SK-N-SH (cell line): Measurements from ENCODE around the gene CNTD1. TPM values are rescaled to one million over a fixed set of nuclear protein-coding genes. Genes with fewer than 3 reads are reported as not detected.
A peak's percentile ranks its signal among the peaks of the same experiment; 100 is the strongest.

Experiments used
- CTCF ChIA-PET: fragments of 300-600, 350-600 bp; formaldehyde crosslinking; extraction: SDS; loops from one replicate; lab custom pipeline; 2021; lab: Yijun Ruan, JAX
- POLR2A ChIA-PET: fragments of 350-600 bp; sonication (Branson Sonifier 250); formaldehyde crosslinking; extraction: SDS; loops from one replicate; lab custom pipeline; 2020; ENCODE audit warnings: antibody characterized with exemption, inconsistent platforms; lab: Yijun Ruan, JAX
- DNase-seq: peaks from one replicate; pipeline ENCODE4 v3.0.0; 2012
- H2AFZ ChIP-seq: fragments of 200-600 bp; sonication (generic); 2 replicates; pipeline ENCODE4 v1.8.1; 2016; ENCODE audit warnings: antibody characterized with exemption, mild to moderate bottlenecking, low read depth
- H3F3A ChIP-seq: fragments of 200-600 bp; sonication (generic); replicated peaks from 2 replicates; pipeline ENCODE3; 2016; ENCODE audit warnings: antibody characterized with exemption, mild to moderate bottlenecking; ENCODE audit not compliant: insufficient read depth
- H3K27ac ChIP-seq, 2 experiments: fragments of 200-500 bp in 1 of 2; fragments of 200-600 bp in 1 of 2; sonication (Bioruptor generic) in 1 of 2; sonication (generic), shearing (Covaris generic) in 1 of 2; 2 replicates each; pipeline versions ENCODE4 v1.5.1 to v1.6.1; 2014 to 2016; ENCODE audit warnings: low read depth in 2 of 2, inconsistent platforms in 1 of 2, low read length in 1 of 2, mild to moderate bottlenecking in 1 of 2, mixed read lengths in 1 of 2
- H3K27me3 ChIP-seq: fragments of 200-600 bp; sonication (generic), shearing (Covaris generic); 2 replicates; pipeline ENCODE4 v1.6.1; 2016; ENCODE audit warnings: mixed run types; ENCODE audit not compliant: insufficient read depth
- H3K36me3 ChIP-seq, 2 experiments: fragments of 200-500 bp in 1 of 2; fragments of 200-600 bp in 1 of 2; sonication (Bioruptor generic) in 1 of 2; sonication (generic) in 1 of 2; replicated peaks in 1 of 2; 2 replicates each; pipeline versions ENCODE3 to v1.5.1; 2014 to 2016; ENCODE audit warnings: low read length in 1 of 2, mild to moderate bottlenecking in 1 of 2; ENCODE audit not compliant: insufficient read depth in 2 of 2, control insufficient read depth in 1 of 2
- H3K4me1 ChIP-seq, 2 experiments: fragments of 200-500 bp in 1 of 2; fragments of 200-600 bp in 1 of 2; sonication (Bioruptor generic) in 1 of 2; sonication (generic), shearing (Covaris generic) in 1 of 2; 2 replicates each; pipeline versions ENCODE4 v1.5.1 to v1.6.1; 2014 to 2016; ENCODE audit warnings: low read depth in 1 of 2, low read length in 1 of 2, mixed run types in 1 of 2; ENCODE audit not compliant: insufficient read depth in 2 of 2, control insufficient read depth in 1 of 2
- H3K4me2 ChIP-seq: fragments of 200-600 bp; sonication (generic), shearing (Covaris generic); 2 replicates; pipeline ENCODE4 v1.6.1; 2017; ENCODE audit warnings: mixed run types
- H3K4me3 ChIP-seq, 2 experiments: fragments of 200-500 bp in 1 of 2; fragments of 200-600 bp in 1 of 2; sonication (Bioruptor generic) in 1 of 2; sonication (generic), shearing (Covaris generic) in 1 of 2; 2 replicates each; pipeline versions ENCODE4 v1.5.1 to v1.8.1; 2014 to 2016; ENCODE audit warnings: low read depth in 2 of 2, inconsistent platforms in 1 of 2, low read length in 1 of 2, mild to moderate bottlenecking in 1 of 2, mixed read lengths in 1 of 2, moderate library complexity in 1 of 2
- H3K79me2 ChIP-seq: fragments of 200-600 bp; sonication (generic); 2 replicates; pipeline ENCODE4 v1.8.1; 2017; ENCODE audit warnings: mild to moderate bottlenecking; ENCODE audit not compliant: insufficient read depth
- H3K9ac ChIP-seq: fragments of 200-600 bp; sonication (generic); 2 replicates; pipeline ENCODE4 v1.6.1; 2017; ENCODE audit warnings: mixed run types
- H3K9me2 ChIP-seq: fragments of 200-600 bp; sonication (generic); 2 replicates; pipeline ENCODE4 v1.6.1; 2017; ENCODE audit warnings: mixed run types
- H3K9me3 ChIP-seq: fragments of 200-600 bp; sonication (generic); 2 replicates; pipeline ENCODE4 v1.6.1; 2017; ENCODE audit warnings: mixed run types, mild to moderate bottlenecking, moderate library complexity
- H4K20me1 ChIP-seq: fragments of 200-600 bp; sonication (generic); 2 replicates; pipeline ENCODE4 v1.6.1; 2017; ENCODE audit warnings: mild to moderate bottlenecking, mixed run types; ENCODE audit not compliant: insufficient read depth
- CHD2 ChIP-seq: fragments of 150-350 bp; IDR thresholded peaks from 2 replicates; pipeline ENCODE4 v1.6.1; 2018; ENCODE audit warnings: low read length; ENCODE audit not compliant: partially characterized antibody
- FOSL2 ChIP-seq: IDR thresholded peaks from 2 replicates; pipeline ENCODE4 v1.4.0; 2012; ENCODE audit warnings: low read depth, mild to moderate bottlenecking, moderate library complexity, borderline replicate concordance
- FOXM1 ChIP-seq: IDR thresholded peaks from 2 replicates; pipeline ENCODE4 v1.4.0; 2012; ENCODE audit warnings: low read depth, mild to moderate bottlenecking
- GATA2 ChIP-seq: sonication (generic); formaldehyde crosslinking; IDR thresholded peaks from 2 replicates; pipeline ENCODE4 v1.5.0; 2020; ENCODE audit warnings: mild to moderate bottlenecking, missing genetic modification reagents
- IRF3 ChIP-seq: fragments of 150-350 bp; IDR thresholded peaks from 2 replicates; pipeline ENCODE4 v1.6.1; 2016; ENCODE audit warnings: mild to moderate bottlenecking, low read depth, low read length
- JUND ChIP-seq: IDR thresholded peaks from 2 replicates; pipeline ENCODE4 v1.4.0; 2012
- MAX ChIP-seq: IDR thresholded peaks from 2 replicates; pipeline ENCODE4 v1.4.0; 2012; ENCODE audit warnings: low read depth
- RFX5 ChIP-seq: IDR thresholded peaks from 2 replicates; pipeline ENCODE4 v1.6.1; 2012; ENCODE audit warnings: mild to moderate bottlenecking, improper control_type of control experiment, low read length
- RXRA ChIP-seq: IDR thresholded peaks from 2 replicates; pipeline ENCODE4 v1.4.0; 2012; ENCODE audit warnings: low read depth, mild to moderate bottlenecking, borderline replicate concordance
- TAF1 ChIP-seq: IDR thresholded peaks from 2 replicates; pipeline ENCODE4 v1.6.1; 2012; ENCODE audit warnings: low read depth, mild to moderate bottlenecking, low read length, moderate library complexity, borderline replicate concordance
- USF1 ChIP-seq: IDR thresholded peaks from 2 replicates; pipeline ENCODE4 v1.4.0; 2012; ENCODE audit warnings: low read depth, borderline replicate concordance
- USF2 ChIP-seq: fragments of 150-350 bp; IDR thresholded peaks from 2 replicates; pipeline ENCODE4 v1.6.1; 2017; ENCODE audit warnings: antibody characterized with exemption, low read length, low read depth, borderline replicate concordance
- YY1 ChIP-seq: IDR thresholded peaks from 2 replicates; pipeline ENCODE4 v1.4.0; 2012; ENCODE audit warnings: low read depth, mild to moderate bottlenecking
- ZBTB33 ChIP-seq: IDR thresholded peaks from 2 replicates; pipeline ENCODE4 v1.4.0; 2012; ENCODE audit warnings: low read depth, borderline replicate concordance
- WGBS: methylation state at CpG from one replicate; pipeline ENCODE4 v1.1.6; 2017; ENCODE audit warnings: low lambda C conversion rate; 5-methylcytosine and 5-hydroxymethylcytosine counted together
- polyA plus RNA-seq, 3 experiments: library from polyadenylated mRNA; depleted of rRNA; stranded (reverse); fragments of >200 nt; gene quantifications; 2 replicates each; pipeline ENCODE4 v1.2.3, GENCODE V29; 2012

The CNTD1 gene
- polyA plus RNA-seq, 1 of the 3 experiments (the other 2 are of a cell fraction), result not detected

- Histone ChIP-seq H4K20me1 (no peaks in the 10 kb centered on the region), H3F3A (peaks cover 7% of the 10 kb centered on the region), H3K79me2 (peaks cover 47% of the 10 kb centered on the region), H3K4me3 (peak overlapping the region; percentile 61 to 84), H3K4me2 (peak overlapping the region; percentile 98), H3K36me3 (peaks cover 20 to 29% of the 10 kb centered on the region in 2 experiments), H3K4me1 (peaks cover 14% of the 10 kb centered on the region in 2 experiments; a peak in 3 of 4 replicates), H3K9me3 (no peaks in the 10 kb centered on the region), H2AFZ (no peak overlapping the region), H3K9ac (peak overlapping the region; percentile 87), H3K9me2 (no peaks in the 10 kb centered on the region), H3K27me3 (no peaks in the 10 kb centered on the region), H3K27ac (peak overlapping the region in 1 of 2 experiments; percentile 40; a peak in 2 of 4 replicates)
- 38% methylated on average over 25 of the region's 39 CpGs for WGBS
- CTCF ChIA-PET, result interaction anchor here (0.7 to 1.8 kb wide), 4 partner anchors 8 to 203 kb away, joined by 3 to 7 read pairs (median 4); partner anchors contain the start of gene VPS25
- TF ChIP-seq RXRA (no peak), MAX (0 out of 2 replicates have a peak, but pooled peaks have one; percentile 25)
- POLR2A ChIA-PET, result interaction anchor here (0.5 to 1.4 kb wide), 3 partner anchors 17 to 252 kb away, joined by 3 to 4 read pairs (median 3); partner anchors contain the start of genes CNTD1 and COA3
- DNase-seq, result no peak
These were observed 17.6 kb upstream of the CNTD1 start for GRCh38 chr17:42780851-42781638.

- H3K4me1 ChIP-seq, result peaks cover 14% of the 10 kb centered on the region in 2 experiments; a peak in 3 of 4 replicates
- TF ChIP-seq FOSL2, result no peak
- TF ChIP-seq GATA2 (CRISPR knock-in tag), result no peak
- no peak for TF ChIP-seq JUND
- no peak for TF ChIP-seq USF1
- no peak for TF ChIP-seq IRF3
- no peak for TF ChIP-seq MAX
- TF ChIP-seq USF2, result no peak
- TF ChIP-seq FOXM1, result no peak
- TF ChIP-seq RFX5, result no peak
- TF ChIP-seq ZBTB33, result no peak
- no peak for TF ChIP-seq TAF1
- no peak for TF ChIP-seq CHD2
- TF ChIP-seq YY1, result no peak
- 75% methylated on average over 5 of the region's 10 CpGs for WGBS
- H3K4me3 ChIP-seq, result peak overlapping the region; percentile 61 to 84; a peak in 3 of 4 replicates
- ChIA-PET POLR2A (interaction anchor here (1.8 kb wide), 1 partner anchor 8 kb away, joined by 6 read pairs; the partner anchor contains the start of gene VPS25), CTCF (interaction anchor here (0.7 to 1.8 kb wide), 4 partner anchors 8 to 203 kb away, joined by 3 to 7 read pairs (median 4); partner anchors contain the start of genes BECN1 and VPS25)
- peak overlapping the region; percentile 87 for H3K9ac ChIP-seq
- H3K27me3 ChIP-seq, result no peaks in the 10 kb centered on the region
- no peak for DNase-seq
- no peaks in the 10 kb centered on the region for H4K20me1 ChIP-seq
- H3K36me3 ChIP-seq, result peaks cover 20 to 23% of the 10 kb centered on the region in 2 experiments
- peak overlapping the region in 1 of 2 experiments; percentile 58; a peak in 1 of 4 replicates for H3K27ac ChIP-seq
- peaks cover 49% of the 10 kb centered on the region for H3K79me2 ChIP-seq
- peak overlapping the region; percentile 98 for H3K4me2 ChIP-seq
- H3K9me3 ChIP-seq, result no peaks in the 10 kb centered on the region
- no peaks in the 10 kb centered on the region for H3K9me2 ChIP-seq
- H3F3A ChIP-seq, result peaks cover 7% of the 10 kb centered on the region
- H2AFZ ChIP-seq, result no peak overlapping the region
These were observed 17.0 kb upstream of the CNTD1 start for GRCh38 chr17:42781639-42782165.
